ENCODE data around the gene RAB40A. TPM values are rescaled to one million over a fixed set of nuclear protein-coding genes. Genes with fewer than 3 reads are reported as not detected.

The RAB40A gene
- total RNA-seq, 1 experiment from 2014 or later: 0.04 TPM

DNA sequence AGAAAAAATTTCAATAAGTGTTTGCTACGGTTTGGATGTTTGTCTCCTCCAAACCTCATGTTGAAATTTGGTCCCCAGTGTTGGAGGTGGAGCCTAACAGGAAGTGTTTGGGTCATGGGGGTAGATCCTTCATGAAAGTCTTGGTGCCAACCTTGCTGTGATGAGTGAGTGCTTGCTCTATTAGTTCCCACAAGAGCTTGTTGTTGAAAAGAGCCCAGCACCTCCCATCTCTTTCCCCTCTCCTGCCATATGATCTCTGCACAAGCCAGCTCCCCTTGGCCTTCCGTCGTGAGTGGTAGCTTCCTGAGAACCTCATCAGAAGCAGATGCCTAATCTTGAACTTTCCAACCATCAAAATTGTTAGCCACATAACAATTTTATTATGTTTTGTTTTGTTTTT lies 10.3 kb upstream of the RAB40A start:
- H3K27ac ChIP-seq (ENCODE audit: low read length): no peak overlapping the region

GRCh38 chrX:103524747-103525146 lies 5.5 kb upstream of the RAB40A start:
- no peaks in the 10 kb centered on the region for H3K79me2 ChIP-seq (ENCODE audit: low read length)
- no peaks in the 10 kb centered on the region for H3K9me2 ChIP-seq (replicated peaks; ENCODE audit: low read length)
- H3K36me3 ChIP-seq (ENCODE audit: low read depth, low read length): no peaks in the 10 kb centered on the region
- intact Hi-C loops (cut with micrococcal nuclease): no loop called here
- H3K4me1 ChIP-seq (ENCODE audit: insufficient read depth, low read length): peaks cover 3% of the 10 kb centered on the region; the same call in 1 of the 2 replicates
- no TSS peak for BruUV-seq (replicated peaks)
- ChIA-PET CTCF (no interaction called here), POLR2A (ENCODE audit: unreplicated experiment) (no interaction called here)
- DNase-seq (no peak), ATAC-seq (no peak)
- no peaks in the 10 kb centered on the region for H4K20me1 ChIP-seq (ENCODE audit: low read length)
- no peaks in the 10 kb centered on the region for H3K9me3 ChIP-seq (ENCODE audit: low read length)
- H3F3A ChIP-seq (ENCODE audit: low read length, unreplicated experiment): no peaks in the 10 kb centered on the region
- no peak overlapping the region for H3K4me2 ChIP-seq (ENCODE audit: low read length)
- no peak overlapping the region for H2AFZ ChIP-seq (ENCODE audit: low read length)
- H3K4me3 ChIP-seq (ENCODE audit: low read length): no peak overlapping the region
- no peak for TF ChIP-seq EZH2 (IDR thresholded peaks at IDR 0.05; ENCODE audit: low read length, unreplicated experiment)
- no peak for TF ChIP-seq EZH2phosphoT487 (IDR thresholded peaks at IDR 0.05; ENCODE audit: borderline replicate concordance, low read length)
- TF ChIP-seq, protein P1, sequence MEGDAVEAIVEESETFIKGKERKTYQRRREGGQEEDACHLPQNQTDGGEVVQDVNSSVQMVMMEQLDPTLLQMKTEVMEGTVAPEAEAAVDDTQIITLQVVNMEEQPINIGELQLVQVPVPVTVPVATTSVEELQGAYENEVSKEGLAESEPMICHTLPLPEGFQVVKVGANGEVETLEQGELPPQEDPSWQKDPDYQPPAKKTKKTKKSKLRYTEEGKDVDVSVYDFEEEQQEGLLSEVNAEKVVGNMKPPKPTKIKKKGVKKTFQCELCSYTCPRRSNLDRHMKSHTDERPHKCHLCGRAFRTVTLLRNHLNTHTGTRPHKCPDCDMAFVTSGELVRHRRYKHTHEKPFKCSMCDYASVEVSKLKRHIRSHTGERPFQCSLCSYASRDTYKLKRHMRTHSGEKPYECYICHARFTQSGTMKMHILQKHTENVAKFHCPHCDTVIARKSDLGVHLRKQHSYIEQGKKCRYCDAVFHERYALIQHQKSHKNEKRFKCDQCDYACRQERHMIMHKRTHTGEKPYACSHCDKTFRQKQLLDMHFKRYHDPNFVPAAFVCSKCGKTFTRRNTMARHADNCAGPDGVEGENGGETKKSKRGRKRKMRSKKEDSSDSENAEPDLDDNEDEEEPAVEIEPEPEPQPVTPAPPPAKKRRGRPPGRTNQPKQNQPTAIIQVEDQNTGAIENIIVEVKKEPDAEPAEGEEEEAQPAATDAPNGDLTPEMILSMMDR (conservative IDR thresholded peaks at IDR 0.05; ENCODE audit: low read depth, low read length): no peak
- H3K27ac ChIP-seq (ENCODE audit: low read length): no peak overlapping the region
- H3K27me3 ChIP-seq (ENCODE audit: low read length): no peaks in the 10 kb centered on the region
- H3K9ac ChIP-seq (ENCODE audit: low read length): no peak overlapping the region

More for the DNA sequence above, 10.3 kb upstream of the RAB40A start:
- TF ChIP-seq EZH2 (IDR thresholded peaks at IDR 0.05; ENCODE audit: low read length, unreplicated experiment): no peak
- TF ChIP-seq, protein P1 (conservative IDR thresholded peaks at IDR 0.05; ENCODE audit: low read depth, low read length): no peak
- TF ChIP-seq EZH2phosphoT487 (IDR thresholded peaks at IDR 0.05; ENCODE audit: borderline replicate concordance, low read length): no peak
- intact Hi-C loops (cut with micrococcal nuclease): no loop called here
- Histone ChIP-seq H3K4me2 (ENCODE audit: low read length) (no peak overlapping the region), H2AFZ (ENCODE audit: low read length) (no peak overlapping the region), H3K4me1 (ENCODE audit: insufficient read depth, low read length) (no peaks in the 10 kb centered on the region), H3K9me2 (replicated peaks; ENCODE audit: low read length) (no peaks in the 10 kb centered on the region), H3K79me2 (ENCODE audit: low read length) (no peaks in the 10 kb centered on the region), H3F3A (ENCODE audit: low read length, unreplicated experiment) (no peaks in the 10 kb centered on the region), H4K20me1 (ENCODE audit: low read length) (no peaks in the 10 kb centered on the region), H3K9me3 (ENCODE audit: low read length) (no peaks in the 10 kb centered on the region), H3K36me3 (ENCODE audit: low read depth, low read length) (no peaks in the 10 kb centered on the region), H3K27me3 (ENCODE audit: low read length) (no peaks in the 10 kb centered on the region), H3K9ac (ENCODE audit: low read length) (no peak overlapping the region), H3K4me3 (ENCODE audit: low read length) (no peak overlapping the region)
- ChIA-PET POLR2A (ENCODE audit: unreplicated experiment) (no interaction called here), CTCF (no interaction called here)
- BruUV-seq (replicated peaks): no TSS peak
- no peak for DNase-seq
- ATAC-seq: no peak

DNA sequence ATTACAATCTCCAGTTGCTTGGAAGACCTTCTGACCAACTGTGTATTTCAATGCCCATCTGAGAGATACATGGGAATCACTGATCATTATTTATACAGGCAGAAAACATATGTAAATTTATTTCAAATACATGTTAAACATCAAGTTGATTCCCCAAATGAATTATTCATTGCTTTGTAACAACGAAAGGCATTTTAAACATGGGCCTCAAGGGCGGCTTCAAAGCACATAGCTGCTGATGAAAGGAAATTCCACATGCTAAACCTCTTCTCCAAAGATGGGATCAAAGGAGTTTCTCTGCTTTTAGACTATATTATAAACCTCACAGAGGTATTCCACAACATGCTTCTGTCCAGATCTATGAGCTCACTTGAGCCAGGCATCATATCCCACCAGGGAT lies 4.3 kb upstream of the RAB40A start:
- intact Hi-C loops (cut with micrococcal nuclease): no loop called here
- ChIA-PET POLR2A (ENCODE audit: unreplicated experiment) (interaction anchor here (0.6 kb wide), 1 partner anchor 30 kb away, joined by 3 read pairs; no protein-coding TSS in a partner anchor), CTCF (no interaction called here)
- Histone ChIP-seq H2AFZ (ENCODE audit: low read length) (no peak overlapping the region), H3K9me2 (replicated peaks; ENCODE audit: low read length) (no peaks in the 10 kb centered on the region), H3K27me3 (ENCODE audit: low read length) (no peaks in the 10 kb centered on the region), H3K9me3 (ENCODE audit: low read length) (no peaks in the 10 kb centered on the region), H3K36me3 (ENCODE audit: low read depth, low read length) (no peaks in the 10 kb centered on the region), H3F3A (ENCODE audit: low read length, unreplicated experiment) (no peaks in the 10 kb centered on the region), H3K79me2 (ENCODE audit: low read length) (no peaks in the 10 kb centered on the region), H3K9ac (ENCODE audit: low read length) (no peak overlapping the region), H3K4me3 (ENCODE audit: low read length) (no peak overlapping the region), H3K4me1 (ENCODE audit: insufficient read depth, low read length) (peaks cover 3% of the 10 kb centered on the region; the same call in 1 of the 2 replicates), H3K27ac (ENCODE audit: low read length) (no peak overlapping the region), H4K20me1 (ENCODE audit: low read length) (no peaks in the 10 kb centered on the region), H3K4me2 (ENCODE audit: low read length) (no peak overlapping the region)
- BruUV-seq (replicated peaks): no TSS peak
- no peak for DNase-seq
- TF ChIP-seq EZH2 (IDR thresholded peaks at IDR 0.05; ENCODE audit: low read length, unreplicated experiment) (no peak), EZH2phosphoT487 (IDR thresholded peaks at IDR 0.05; ENCODE audit: borderline replicate concordance, low read length) (no peak)
- TF ChIP-seq, protein P1 (conservative IDR thresholded peaks at IDR 0.05; ENCODE audit: low read depth, low read length): no peak
- no peak for ATAC-seq
